HEK293T (cell line): ENCODE results near the gene APPBP2.

Source experiments
- ARNT ChIP-seq: fragments of 450-650 bp; IDR thresholded peaks from 2 replicates; pipeline ENCODE4 v1.6.1; 2017; ENCODE audit warnings: mild to moderate bottlenecking
- BHLHE40 ChIP-seq: fragments of 450-650 bp; IDR thresholded peaks from 2 replicates; pipeline ENCODE4 v1.6.1; 2016; ENCODE audit warnings: mild to moderate bottlenecking, moderate library complexity, borderline replicate concordance
- FOXM1 ChIP-seq: fragments of 450-650 bp; IDR thresholded peaks from 2 replicates; pipeline ENCODE4 v1.6.1; 2017; ENCODE audit warnings: mild to moderate bottlenecking, borderline replicate concordance
- HDGF ChIP-seq: fragments of 450-650 bp; IDR thresholded peaks from 2 replicates; pipeline ENCODE4 v1.6.1; 2017; ENCODE audit warnings: antibody characterized with exemption, borderline replicate concordance
- LEF1 ChIP-seq: fragments of 450-650 bp; IDR thresholded peaks from 2 replicates; pipeline ENCODE4 v1.6.1; 2017; ENCODE audit warnings: mild to moderate bottlenecking, borderline replicate concordance
- SP1 ChIP-seq: fragments of 450-650 bp; IDR thresholded peaks from 2 replicates; pipeline ENCODE4 v1.6.1; 2017
- ZNF384 ChIP-seq: fragments of 450-650 bp; IDR thresholded peaks from 2 replicates; pipeline ENCODE4 v1.6.1; 2016

- TF ChIP-seq HDGF (no peak), LEF1 (no peak), SP1 (no peak), BHLHE40 (no peak), ZNF384 (no peak), ARNT (no peak), FOXM1 (no peak)
Measured at GRCh38 chr17:60406887-60407286, 119.2 kb downstream of the APPBP2 start.
